ENCODE data around the gene ZNF385A. TPM values are rescaled to one million over a fixed set of nuclear protein-coding genes. Genes with fewer than 3 reads are reported as not detected.

The ZNF385A gene
- total and polyA plus RNA-seq, 2 donors (not counting 3 experiments of a cell fraction or from before 2014, with no cell fraction given) = 1.6 to 7.9 TPM

GRCh38 chr12:54387114-54387467 is 2.6 kb upstream of the ZNF385A start:
- no TSS peak for BruUV-seq (replicated peaks)
- H3K27me3 ChIP-seq (ENCODE audit: control insufficient read depth in 2 of 2, insufficient read depth in 2 of 2, low read length in 2 of 2) = no peaks in the 10 kb centered on the region
- dilution Hi-C loops (cut with MboI; ENCODE audit: extremely low pct_ligation_motif_present, low sequenced_read_pairs) (no loop called here), intact Hi-C loops (cut with micrococcal nuclease) (no loop called here)
- H3K9me1 ChIP-seq (replicated peaks; ENCODE audit: control insufficient read depth, extremely low read depth, insufficient read depth, low read length) = no peaks in the 10 kb centered on the region
- no peaks in the 10 kb centered on the region for H3K4me1 ChIP-seq (ENCODE audit: control insufficient read depth, extremely low read depth, insufficient read depth, low read length)
- FAIRE-seq = no peak
- H3K27ac ChIP-seq (ENCODE audit: insufficient read depth, low read depth, low read length) = no peak overlapping the region
- no peaks in the 10 kb centered on the region for H3K36me3 ChIP-seq (ENCODE audit: control insufficient read depth in 2 of 2, extremely low read depth in 1 of 2, insufficient read depth in 2 of 2, low read length in 2 of 2)
- H3K9me3 ChIP-seq (replicated peaks; ENCODE audit: control insufficient read depth, insufficient read depth, low read length) = no peaks in the 10 kb centered on the region
- no peaks in the 10 kb centered on the region for H3K79me2 ChIP-seq (ENCODE audit: control insufficient read depth, insufficient read depth, low read length)
- ChIA-PET POLR2A (interaction anchor here (1.0 kb wide), 1 partner anchor 12 kb away, joined by 3 read pairs; no protein-coding TSS in a partner anchor), CTCF (interaction anchor here (0.5 to 2.7 kb wide), 5 partner anchors 8 to 134 kb away, joined by 3 to 15 read pairs (median 7); no protein-coding TSS in a partner anchor)
- no peak overlapping the region for H3K4me3 ChIP-seq (replicated peaks in 1 of 3; ENCODE audit: insufficient read depth in 1 of 3, low read depth in 1 of 3, low read length in 3 of 3)
- no peak overlapping the region for H3K9ac ChIP-seq (replicated peaks; ENCODE audit: extremely low read depth, insufficient read depth, low read length)
- no peaks in the 10 kb centered on the region for H4K20me1 ChIP-seq (replicated peaks; ENCODE audit: control insufficient read depth, extremely low read depth, insufficient read depth, low read length)
- no peak for DNase-seq (ENCODE audit: low read depth, low spot score)
- no peak overlapping the region for H2AFZ ChIP-seq (ENCODE audit: low read depth, low read length)
- no peak for TF ChIP-seq POLR2A (IDR thresholded peaks at IDR 0.05; ENCODE audit: low read depth, low read length)
- H3K4me2 ChIP-seq (ENCODE audit: insufficient read depth, low read length) = no peak overlapping the region

DNA sequence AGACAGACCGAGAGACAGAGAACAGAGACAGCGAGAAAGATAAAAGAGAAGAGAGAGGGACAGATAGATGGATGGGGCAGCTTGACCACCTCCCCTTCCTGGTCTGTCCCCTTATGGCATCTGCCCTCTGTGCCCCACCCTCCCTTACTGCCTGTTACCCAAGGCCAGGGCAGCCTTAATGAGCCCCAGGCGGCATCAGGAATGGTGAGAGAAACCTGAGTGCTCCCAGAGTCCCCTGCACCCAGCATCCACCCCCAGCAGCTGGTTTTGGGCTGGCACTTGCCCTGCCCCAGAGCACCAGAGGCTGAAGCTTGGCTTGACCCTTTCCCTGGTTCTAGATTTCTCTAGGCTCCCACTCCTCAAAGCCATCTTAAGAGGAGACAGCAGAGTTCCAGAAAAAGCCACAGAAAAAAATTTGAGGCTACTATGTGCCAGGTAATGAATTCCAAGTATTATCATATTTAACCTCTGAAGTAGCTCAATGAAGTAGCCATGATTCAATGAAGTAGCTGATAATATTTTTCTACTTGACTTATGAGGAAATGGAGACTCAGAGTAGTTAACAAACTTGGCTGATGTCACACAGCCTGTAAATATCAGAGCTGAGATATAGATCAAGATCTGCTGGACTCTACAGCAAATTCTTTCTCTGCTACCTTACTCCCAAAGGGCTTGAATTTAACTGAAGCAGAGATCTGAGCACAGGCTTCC is 2.0 kb upstream of the ZNF385A start:
- Histone ChIP-seq H3K4me2 (ENCODE audit: insufficient read depth, low read length) (no peak overlapping the region), H2AFZ (ENCODE audit: low read depth, low read length) (no peak overlapping the region), H3K36me3 (ENCODE audit: control insufficient read depth in 2 of 2, extremely low read depth in 1 of 2, insufficient read depth in 2 of 2, low read length in 2 of 2) (no peaks in the 10 kb centered on the region), H4K20me1 (replicated peaks; ENCODE audit: control insufficient read depth, extremely low read depth, insufficient read depth, low read length) (no peaks in the 10 kb centered on the region), H3K27ac (ENCODE audit: insufficient read depth, low read depth, low read length) (no peak overlapping the region), H3K4me1 (ENCODE audit: control insufficient read depth, extremely low read depth, insufficient read depth, low read length) (no peaks in the 10 kb centered on the region), H3K9me3 (replicated peaks; ENCODE audit: control insufficient read depth, insufficient read depth, low read length) (no peaks in the 10 kb centered on the region), H3K9ac (replicated peaks; ENCODE audit: extremely low read depth, insufficient read depth, low read length) (no peak overlapping the region), H3K4me3 (replicated peaks in 1 of 3; ENCODE audit: insufficient read depth in 1 of 3, low read depth in 1 of 3, low read length in 3 of 3) (no peak overlapping the region), H3K79me2 (ENCODE audit: control insufficient read depth, insufficient read depth, low read length) (no peaks in the 10 kb centered on the region), H3K9me1 (replicated peaks; ENCODE audit: control insufficient read depth, extremely low read depth, insufficient read depth, low read length) (no peaks in the 10 kb centered on the region), H3K27me3 (ENCODE audit: control insufficient read depth in 2 of 2, insufficient read depth in 2 of 2, low read length in 2 of 2) (no peaks in the 10 kb centered on the region)
- FAIRE-seq = no peak
- no peak for DNase-seq (ENCODE audit: low read depth, low spot score)
- dilution Hi-C loops (cut with MboI; ENCODE audit: extremely low pct_ligation_motif_present, low sequenced_read_pairs) = no loop called here
- POLR2A ChIA-PET = interaction anchor here (1.0 kb wide), 1 partner anchor 13 kb away, joined by 3 read pairs; no protein-coding TSS in a partner anchor
- CTCF ChIA-PET = interaction anchor here (1.0 to 2.7 kb wide), 5 partner anchors 9 to 53 kb away, joined by 4 to 15 read pairs (median 7); no protein-coding TSS in a partner anchor
- no TSS peak for BruUV-seq (replicated peaks)
- no peak for TF ChIP-seq POLR2AphosphoS5 (IDR thresholded peaks at IDR 0.05; ENCODE audit: insufficient read depth, low read depth, low read length)
- no peak for TF ChIP-seq EZH2 (IDR thresholded peaks at IDR 0.05; ENCODE audit: borderline replicate concordance, low read depth, low read length, severe bottlenecking)
- TF ChIP-seq FOS (IDR thresholded peaks at IDR 0.05; ENCODE audit: borderline replicate concordance, insufficient read depth, low read length) = no peak
- no peak for TF ChIP-seq JUN (IDR thresholded peaks at IDR 0.05; ENCODE audit: borderline replicate concordance, insufficient read depth, insufficient read length, low read depth)
- no peak for TF ChIP-seq MYC (IDR thresholded peaks at IDR 0.05; ENCODE audit: low read depth, low read length)
- TF ChIP-seq, protein P1, sequence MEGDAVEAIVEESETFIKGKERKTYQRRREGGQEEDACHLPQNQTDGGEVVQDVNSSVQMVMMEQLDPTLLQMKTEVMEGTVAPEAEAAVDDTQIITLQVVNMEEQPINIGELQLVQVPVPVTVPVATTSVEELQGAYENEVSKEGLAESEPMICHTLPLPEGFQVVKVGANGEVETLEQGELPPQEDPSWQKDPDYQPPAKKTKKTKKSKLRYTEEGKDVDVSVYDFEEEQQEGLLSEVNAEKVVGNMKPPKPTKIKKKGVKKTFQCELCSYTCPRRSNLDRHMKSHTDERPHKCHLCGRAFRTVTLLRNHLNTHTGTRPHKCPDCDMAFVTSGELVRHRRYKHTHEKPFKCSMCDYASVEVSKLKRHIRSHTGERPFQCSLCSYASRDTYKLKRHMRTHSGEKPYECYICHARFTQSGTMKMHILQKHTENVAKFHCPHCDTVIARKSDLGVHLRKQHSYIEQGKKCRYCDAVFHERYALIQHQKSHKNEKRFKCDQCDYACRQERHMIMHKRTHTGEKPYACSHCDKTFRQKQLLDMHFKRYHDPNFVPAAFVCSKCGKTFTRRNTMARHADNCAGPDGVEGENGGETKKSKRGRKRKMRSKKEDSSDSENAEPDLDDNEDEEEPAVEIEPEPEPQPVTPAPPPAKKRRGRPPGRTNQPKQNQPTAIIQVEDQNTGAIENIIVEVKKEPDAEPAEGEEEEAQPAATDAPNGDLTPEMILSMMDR (IDR thresholded peaks at IDR 0.05; ENCODE audit: extremely low read depth in 1 of 2, insufficient read depth in 1 of 2, low read depth in 1 of 2, low read length in 2 of 2) = no peak
- TF ChIP-seq, protein P2, sequence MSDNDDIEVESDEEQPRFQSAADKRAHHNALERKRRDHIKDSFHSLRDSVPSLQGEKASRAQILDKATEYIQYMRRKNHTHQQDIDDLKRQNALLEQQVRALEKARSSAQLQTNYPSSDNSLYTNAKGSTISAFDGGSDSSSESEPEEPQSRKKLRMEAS (IDR thresholded peaks at IDR 0.05; ENCODE audit: insufficient read depth, insufficient read length) = no peak
- intact Hi-C loops (cut with micrococcal nuclease) = no loop called here

Measured in endothelial cell of umbilical vein (primary cell).